HepG2 (cell line): ENCODE data around the gene LRRC19. TPM values are rescaled to one million over a fixed set of nuclear protein-coding genes. Genes with fewer than 3 reads are reported as not detected.

Experiments
- ATAC-seq: fragments of 200-7000 bp; cut with Tn5 transposase; 3 replicates; pipeline ENCODE4 v1.9.1; 2020; ENCODE audit warnings: mild to moderate bottlenecking, moderate library complexity
- BruUV-seq: library from RNA; stranded (reverse); fragments of 400-500 nt; replicated peaks from 2 replicates; lab custom pipeline; 2021; lab: Mats Ljungman, UMichigan
- CTCF ChIA-PET: fragments of 300-600 bp; formaldehyde crosslinking; extraction: SDS; loops from one replicate; lab custom pipeline; 2021; ENCODE audit warnings: low total read pairs, inconsistent platforms, low intra/inter-chr PET ratio; lab: Yijun Ruan, JAX
- POLR2A ChIA-PET: fragments of 350-600 bp; sonication (Branson Sonifier 250); formaldehyde crosslinking; loops from one replicate; lab custom pipeline; 2020; ENCODE audit warnings: antibody characterized with exemption, inconsistent platforms; lab: Yijun Ruan, JAX
- DNase-seq: peaks from one replicate; pipeline ENCODE4 v3.0.0-alpha.2; 2015; ENCODE audit warnings: low spot score
- FAIRE-seq: peaks from 3 replicates; lab custom pipeline; 2011; peaks lifted over from hg19 to GRCh38; lab: Jason Lieb, UNC
- H2AFZ ChIP-seq: one replicate; pipeline ENCODE4 v1.6.1; 2011; ENCODE audit warnings: low read length, inconsistent platforms
- H3K27ac ChIP-seq: fragments of 300-600 bp; 3 replicates; pipeline ENCODE4 v1.8.0; 2011; ENCODE audit warnings: mixed run types, mild to moderate bottlenecking, mixed read lengths, low read length, inconsistent platforms; ENCODE audit not compliant: insufficient read depth; ENCODE audit errors: extremely low read length
- H3K27me3 ChIP-seq, 2 experiments: fragments of 200-600 bp in 1 of 2; 2 replicates in 1 of 2; 3 replicates in 1 of 2; pipeline versions ENCODE4 v1.6.0 to v1.8.0; 2011; ENCODE audit warnings: low read length in 2 of 2, mild to moderate bottlenecking in 2 of 2, moderate library complexity in 2 of 2, inconsistent platforms in 1 of 2; ENCODE audit not compliant: insufficient read depth in 2 of 2, control insufficient read depth in 1 of 2
- H3K36me3 ChIP-seq, 2 experiments: fragments of 200-600 bp in 1 of 2; replicated peaks in 1 of 2; 2 replicates in 1 of 2; 3 replicates in 1 of 2; pipeline versions ENCODE4 v1.5.1 to v1.8.0; 2011; ENCODE audit warnings: low read length in 2 of 2, inconsistent platforms in 1 of 2; ENCODE audit not compliant: insufficient read depth in 2 of 2, control insufficient read depth in 1 of 2
- H3K4me1 ChIP-seq: 2 replicates; pipeline ENCODE4 v1.5.1; 2012; ENCODE audit warnings: low read length, inconsistent platforms; ENCODE audit not compliant: insufficient read depth
- H3K4me2 ChIP-seq: 2 replicates; pipeline ENCODE4 v1.6.0; 2011; ENCODE audit warnings: low read depth, low read length, inconsistent platforms
- H3K4me3 ChIP-seq, 3 experiments: fragments of 200-600 bp in 1 of 3; sonication (generic), shearing (Covaris generic) in 1 of 3; replicated peaks in 1 of 3; 2 replicates each; pipeline ENCODE4 v1.5.1; 2011 to 2016; ENCODE audit warnings: low read length in 3 of 3, inconsistent platforms in 2 of 3, low read depth in 2 of 3, mild to moderate bottlenecking in 2 of 3, control low read depth in 1 of 3, mixed read lengths in 1 of 3; ENCODE audit not compliant: insufficient read depth in 1 of 3
- H3K79me2 ChIP-seq: one replicate; pipeline ENCODE4 v1.6.1; 2011; ENCODE audit warnings: low read length, inconsistent platforms; ENCODE audit not compliant: insufficient read depth
- H3K9ac ChIP-seq: 2 replicates; pipeline ENCODE4 v1.6.0; 2011; ENCODE audit warnings: mild to moderate bottlenecking, low read depth, low read length, inconsistent platforms; ENCODE audit not compliant: insufficient read depth
- H3K9me3 ChIP-seq: 2 replicates; pipeline ENCODE4 v1.5.1; 2012; ENCODE audit warnings: mild to moderate bottlenecking, low read length
- H4K20me1 ChIP-seq: 2 replicates; pipeline ENCODE4 v1.6.0; 2011; ENCODE audit warnings: inconsistent platforms, mild to moderate bottlenecking, low read length, moderate library complexity; ENCODE audit not compliant: insufficient read depth
- BRCA1 ChIP-seq: sonication (generic); formaldehyde crosslinking; IDR thresholded peaks from 2 replicates; pipeline ENCODE4 v1.4.0; 2020; ENCODE audit warnings: missing genetic modification reagents
- CHCHD3 ChIP-seq: sonication (generic); formaldehyde crosslinking; IDR thresholded peaks from 2 replicates; pipeline ENCODE4 v1.8.0; 2022; ENCODE audit warnings: mild to moderate bottlenecking, missing genetic modification reagents, moderate library complexity
- FOSL2 ChIP-seq: sonication (generic); formaldehyde crosslinking; IDR thresholded peaks from 2 replicates; pipeline ENCODE4 v1.4.0; 2020; ENCODE audit warnings: missing genetic modification reagents
- FOXC1 ChIP-seq: sonication (generic); formaldehyde crosslinking; IDR thresholded peaks from 2 replicates; pipeline ENCODE4 v1.8.0; 2022; ENCODE audit warnings: mild to moderate bottlenecking, missing genetic modification reagents, borderline replicate concordance
- KDM1A ChIP-seq: IDR thresholded peaks from 2 replicates; pipeline ENCODE4 v1.6.1; 2016; ENCODE audit warnings: missing compliant biosample characterization
- NPAS2 ChIP-seq: sonication (generic); formaldehyde crosslinking; IDR thresholded peaks from 2 replicates; pipeline ENCODE4 v1.8.0; 2022; ENCODE audit warnings: mild to moderate bottlenecking, missing genetic modification reagents, borderline replicate concordance
- ZBTB3 ChIP-seq: sonication (generic); formaldehyde crosslinking; IDR thresholded peaks from 2 replicates; pipeline ENCODE4 v1.4.0; 2020; ENCODE audit warnings: low read depth, mild to moderate bottlenecking, moderate library complexity, missing genetic modification reagents, borderline replicate concordance
- ZBTB39 ChIP-seq: sonication (generic); formaldehyde crosslinking; IDR thresholded peaks from 2 replicates; pipeline ENCODE4 v1.5.0; 2020; ENCODE audit warnings: missing genetic modification reagents
- ZBTB49 ChIP-seq: sonication (generic); formaldehyde crosslinking; IDR thresholded peaks from 2 replicates; pipeline ENCODE4 v1.4.0; 2020; ENCODE audit warnings: missing genetic modification reagents, borderline replicate concordance
- ZMAT3 ChIP-seq: sonication (generic); formaldehyde crosslinking; conservative IDR thresholded peaks from 2 replicates; pipeline ENCODE4 v1.7.0; 2021; ENCODE audit warnings: missing genetic modification reagents
- ZNF136 ChIP-seq: sonication (generic); formaldehyde crosslinking; IDR thresholded peaks from 2 replicates; pipeline ENCODE4 v1.8.1; 2022; ENCODE audit warnings: low read depth, mild to moderate bottlenecking, moderate library complexity, missing genetic modification reagents
- ZNF619 ChIP-seq: sonication (generic); formaldehyde crosslinking; IDR thresholded peaks from 2 replicates; pipeline ENCODE4 v1.4.0; 2020; ENCODE audit warnings: mild to moderate bottlenecking, missing genetic modification reagents
- ZNF703 ChIP-seq: sonication (generic); formaldehyde crosslinking; IDR thresholded peaks from 2 replicates; pipeline ENCODE4 v1.5.1; 2020; ENCODE audit warnings: missing genetic modification reagents, mild to moderate bottlenecking, moderate library complexity, borderline replicate concordance
- ZNF75D ChIP-seq: sonication (generic); formaldehyde crosslinking; IDR thresholded peaks from 2 replicates; pipeline ENCODE4 v1.8.1; 2023; ENCODE audit warnings: missing genetic modification reagents, mild to moderate bottlenecking, borderline replicate concordance
- ZNF841 ChIP-seq: sonication (generic); formaldehyde crosslinking; IDR thresholded peaks from 2 replicates; pipeline ENCODE4 v1.8.1; 2023; ENCODE audit warnings: missing genetic modification reagents, borderline replicate concordance
- WGBS: methylation state at CpG from one replicate; pipeline ENCODE4 v1.1.6; 2017; ENCODE audit warnings: low lambda C conversion rate; 5-methylcytosine and 5-hydroxymethylcytosine counted together
- in situ Hi-C: cut with HindIII; loops from 2 replicates; pipeline ENCODE4 v1.10.0; 2017; ENCODE audit warnings: low pct_unique_long_range_greater_than_20kb; ENCODE audit not compliant: extremely low pct_ligation_motif_present
- intact Hi-C: fragments of 100-400 bp; cut with micrococcal nuclease; formaldehyde crosslinking; loops from one replicate; pipeline ENCODE4 v1.10.0; 2022; ENCODE audit not compliant: unreplicated experiment
- polyA plus RNA-seq, 8 experiments: library from polyadenylated mRNA; depleted of rRNA in 3 of 8; stranded (reverse) in 7 of 8; unstranded in 1 of 8; fragments of >200 nt; fragmentation: Illumina TruSeq in 4 of 8; extraction: Trizol in 4 of 8; gene quantifications; 2 replicates each; pipeline versions ENCODE4 v1.2.1 to v1.2.3, GENCODE V29; 2011 to 2016; ENCODE audit warnings: low read depth in 4 of 8, missing spikeins in 1 of 8, mixed read lengths in 1 of 8; ENCODE audit not compliant: insufficient read depth in 1 of 8
- total RNA-seq, 5 experiments: library from RNA; depleted of rRNA; stranded (reverse); fragments of >200 nt; fragmentation: Illumina TruSeq; extraction: Trizol; gene quantifications; 2 replicates each; pipeline ENCODE4 v1.2.3, GENCODE V29; 2016; ENCODE audit warnings: low read depth in 1 of 5

Gene LRRC19
- total and polyA plus RNA-seq, 2 of the 13 experiments (the other 11 are each of a cell fraction or from before 2014, with no cell fraction given) = not detected

- no TSS peak for BruUV-seq
- WGBS = 94% methylated on average over 1 of the region's 1 CpG
Measured at GRCh38 chr9:26971721-26972120, 33.8 kb downstream of the LRRC19 start.

More at GRCh38 chr9:26971721-26972120, 33.8 kb downstream of the LRRC19 start:
- ATAC-seq = no peak
- Histone ChIP-seq H3K9me3 (no peaks in the 10 kb centered on the region), H3K27ac (no peak overlapping the region), H3K79me2 (peaks cover 6% of the 10 kb centered on the region), H4K20me1 (no peaks in the 10 kb centered on the region), H3K4me3 (no peak overlapping the region), H3K4me2 (no peak overlapping the region), H3K4me1 (peaks cover 8% of the 10 kb centered on the region), H2AFZ (no peak overlapping the region), H3K36me3 (no peaks in the 10 kb centered on the region), H3K27me3 (no peaks in the 10 kb centered on the region), H3K9ac (no peak overlapping the region)
- FAIRE-seq = no peak
- POLR2A ChIA-PET = no interaction called here
- CTCF ChIA-PET = no interaction called here
- TF ChIP-seq ZNF75D (CRISPR knock-in tag) = no peak
- TF ChIP-seq CHCHD3 (CRISPR knock-in tag) = no peak
- no peak for TF ChIP-seq ZBTB3 (CRISPR knock-in tag)
- TF ChIP-seq ZBTB49 = no peak
- TF ChIP-seq BRCA1 (CRISPR knock-in tag) = no peak
- TF ChIP-seq ZBTB39 (CRISPR knock-in tag) = no peak
- TF ChIP-seq ZNF841 (CRISPR knock-in tag) = no peak
- no peak for TF ChIP-seq FOSL2 (CRISPR knock-in tag)
- no peak for TF ChIP-seq ZNF619
- no peak for TF ChIP-seq ZMAT3 (CRISPR knock-in tag)
- no peak for TF ChIP-seq ZNF136 (CRISPR knock-in tag)
- TF ChIP-seq FOXC1 = no peak
- no peak for TF ChIP-seq ZNF703 (CRISPR knock-in tag)
- no peak for TF ChIP-seq NPAS2 (CRISPR knock-in tag)
- no peak for TF ChIP-seq KDM1A (CRISPR knock-in tag)
- in situ Hi-C loops (no loop called here), intact Hi-C loops (no loop called here)
- no peak for DNase-seq
